Prostate gland (tissue), 2 donors: ENCODE data around the gene NEMP1. TPM values are rescaled to one million over a fixed set of nuclear protein-coding genes. Genes with fewer than 3 reads are reported as not detected.

Experiments
- DNase-seq: peaks from one replicate; pipeline ENCODE4 v3.0.0-alpha.2; 2019; ENCODE audit warnings: low spot score
- H3K27ac ChIP-seq, 2 donors: fragments of 200-600 bp; sonication (generic); 2 replicates each; pipeline ENCODE4 v1.5.1; 2017 to 2019
- H3K27me3 ChIP-seq: fragments of 200-600 bp; sonication (generic); replicated peaks from 2 replicates; pipeline ENCODE4 v1.5.1; 2019; ENCODE audit not compliant: insufficient read depth
- H3K36me3 ChIP-seq, 2 donors: fragments of 200-600 bp; sonication (generic); 1 replicate in 1 of 2; 2 replicates in 1 of 2; pipeline versions ENCODE4 v1.5.1 to v1.8.1; 2017 to 2019
- H3K4me1 ChIP-seq: fragments of 200-600 bp; sonication (generic); replicated peaks from 2 replicates; pipeline ENCODE4 v1.5.1; 2019
- H3K4me3 ChIP-seq, 2 donors: fragments of 200-600 bp; sonication (generic); 2 replicates each; pipeline ENCODE4 v1.5.1; 2017 to 2019
- H3K9me3 ChIP-seq: fragments of 200-600 bp; sonication (generic); 2 replicates; pipeline ENCODE4 v1.5.1; 2017
- CTCF ChIP-seq, 4 experiments: fragments of 200-600 bp in 2 of 4; fragments of 450-650 bp in 2 of 4; sonication (generic) in 2 of 4; IDR thresholded peaks; 1 replicate in 3 of 4; 2 replicates in 1 of 4; pipeline ENCODE4 v1.5.1; 2016 to 2019; ENCODE audit warnings: antibody characterized with exemption in 4 of 4, mild to moderate bottlenecking in 2 of 4, moderate library complexity in 2 of 4
- POLR2A ChIP-seq: fragments of 450-650 bp; IDR thresholded peaks from one replicate; pipeline ENCODE4 v1.6.1; 2016; ENCODE audit warnings: antibody characterized with exemption, mild to moderate bottlenecking
- POLR2AphosphoS5 ChIP-seq: sonication (generic); formaldehyde crosslinking; IDR thresholded peaks from one replicate; pipeline ENCODE4 v1.6.1; 2017; ENCODE audit warnings: antibody characterized with exemption
- WGBS: methylation state at CpG from one replicate; pipeline ENCODE4 v1.1.5; 2018; 5-methylcytosine and 5-hydroxymethylcytosine counted together
- intact Hi-C: fragments of 100-400 bp; cut with DNase I; formaldehyde crosslinking; loops from one replicate; pipeline ENCODE4 v1.14.2; 2022
- total RNA-seq, 2 donors: library from RNA; depleted of rRNA; stranded (reverse); fragments of >200 nt; gene quantifications; one replicate each; pipeline ENCODE4 v1.1.0, GENCODE V29; 2016

Gene NEMP1
- total RNA-seq, 2 donors from 2014 or later, result 10.8 to 13.0 TPM

- Histone ChIP-seq H3K36me3 (peaks cover 0 to 10% of the 10 kb centered on the region in 2 donors), H3K4me3 (no peak overlapping the region), H3K4me1 (peaks cover 34% of the 10 kb centered on the region), H3K27ac (peak overlapping the region; percentile 79 to 99), H3K9me3 (no peaks in the 10 kb centered on the region), H3K27me3 (no peaks in the 10 kb centered on the region)
- 58% methylated on average over 4 of the region's 4 CpGs for WGBS
- no peak for DNase-seq
- TF ChIP-seq CTCF (IDR thresholded peaks at IDR 0.05) (no peak), POLR2AphosphoS5 (no peak), POLR2A (no peak)
- intact Hi-C loops, result no loop called here
These were observed 14.4 kb upstream of the NEMP1 start for GRCh38 chr12:57092876-57093414.

- H3K36me3 ChIP-seq, result peaks cover 0 to 10% of the 10 kb centered on the region in 2 donors
- intact Hi-C loops, result no loop called here
- 51% methylated on average over 5 of the region's 5 CpGs for WGBS
These were observed 13.9 kb upstream of the NEMP1 start for GRCh38 chr12:57092529-57092862.

GRCh38 chr12:57091638-57092528 lies 13.3 kb upstream of the NEMP1 start:
- peak overlapping the region; percentile 79 to 99 for H3K27ac ChIP-seq
- no peaks in the 10 kb centered on the region for H3K9me3 ChIP-seq
- no peak for TF ChIP-seq POLR2A
- TF ChIP-seq POLR2AphosphoS5, result no peak
- TF ChIP-seq CTCF (IDR thresholded peaks at IDR 0.05), result no peak
- DNase-seq, result no peak
- intact Hi-C loops, result no loop called here
- H3K27me3 ChIP-seq, result no peaks in the 10 kb centered on the region
- 69% methylated on average over 24 of the region's 25 CpGs for WGBS
- peaks cover 34% of the 10 kb centered on the region for H3K4me1 ChIP-seq
- peaks cover 0 to 7% of the 10 kb centered on the region in 2 donors for H3K36me3 ChIP-seq
- H3K4me3 ChIP-seq, result no peak overlapping the region

More at GRCh38 chr12:57092529-57092862, 13.9 kb upstream of the NEMP1 start:
- DNase-seq, result no peak
- H3K4me3 ChIP-seq, result no peak overlapping the region
- peaks cover 34% of the 10 kb centered on the region for H3K4me1 ChIP-seq
- no peaks in the 10 kb centered on the region for H3K27me3 ChIP-seq
- peak overlapping the region; percentile 79 to 99 for H3K27ac ChIP-seq
- TF ChIP-seq POLR2AphosphoS5 (no peak), CTCF (IDR thresholded peaks at IDR 0.05) (no peak), POLR2A (no peak)
- no peaks in the 10 kb centered on the region for H3K9me3 ChIP-seq

GRCh38 chr12:57090924-57091637 lies 12.5 kb upstream of the NEMP1 start:
- WGBS, result 27% methylated on average over 18 of the region's 22 CpGs
- H3K27me3 ChIP-seq, result no peaks in the 10 kb centered on the region
- H3K36me3 ChIP-seq, result peaks cover 0 to 7% of the 10 kb centered on the region in 2 donors
- peak overlapping the region in 1 of 2 donors; percentile 91 for H3K4me3 ChIP-seq
- intact Hi-C loops, result no loop called here
- H3K4me1 ChIP-seq, result peaks cover 37% of the 10 kb centered on the region
- no peaks in the 10 kb centered on the region for H3K9me3 ChIP-seq
- DNase-seq, result no peak
- H3K27ac ChIP-seq, result peak overlapping the region; percentile 99
- TF ChIP-seq POLR2A (no peak), CTCF (IDR thresholded peaks at IDR 0.05) (peak in 2 of 4 experiments; percentile 13 to 30), POLR2AphosphoS5 (no peak)
